ENCODE data around the gene SORCS1.

Gene SORCS1

DNA sequence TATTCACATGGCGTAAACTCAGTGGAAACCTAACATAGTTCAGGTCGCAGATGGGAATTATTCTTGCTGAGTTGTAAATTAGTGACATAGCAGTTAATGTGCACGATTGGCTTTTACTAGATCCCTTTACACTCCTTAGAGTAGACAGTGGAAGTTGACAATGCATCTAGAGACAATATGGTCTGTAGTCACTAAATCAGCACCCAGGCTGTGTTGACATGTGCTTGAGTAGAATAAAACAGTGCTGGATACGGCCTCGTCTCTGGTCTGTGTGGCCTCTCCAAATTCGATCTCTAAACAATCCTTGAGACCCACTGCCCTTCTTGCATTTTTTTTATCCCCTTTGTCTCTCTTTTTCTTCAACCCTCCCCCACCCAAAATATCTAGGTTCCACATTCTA, 615.7 kb downstream of the SORCS1 start:
- TF ChIP-seq POLR2A (IDR thresholded peaks at IDR 0.05; ENCODE audit: extremely low read depth, insufficient read length) (no peak), MYC (IDR thresholded peaks at IDR 0.05; ENCODE audit: low read depth, low read length) (no peak)
- TF ChIP-seq, protein P1, sequence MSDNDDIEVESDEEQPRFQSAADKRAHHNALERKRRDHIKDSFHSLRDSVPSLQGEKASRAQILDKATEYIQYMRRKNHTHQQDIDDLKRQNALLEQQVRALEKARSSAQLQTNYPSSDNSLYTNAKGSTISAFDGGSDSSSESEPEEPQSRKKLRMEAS (IDR thresholded peaks at IDR 0.05; ENCODE audit: low read depth, low read length) = no peak
- TF ChIP-seq, protein P2, sequence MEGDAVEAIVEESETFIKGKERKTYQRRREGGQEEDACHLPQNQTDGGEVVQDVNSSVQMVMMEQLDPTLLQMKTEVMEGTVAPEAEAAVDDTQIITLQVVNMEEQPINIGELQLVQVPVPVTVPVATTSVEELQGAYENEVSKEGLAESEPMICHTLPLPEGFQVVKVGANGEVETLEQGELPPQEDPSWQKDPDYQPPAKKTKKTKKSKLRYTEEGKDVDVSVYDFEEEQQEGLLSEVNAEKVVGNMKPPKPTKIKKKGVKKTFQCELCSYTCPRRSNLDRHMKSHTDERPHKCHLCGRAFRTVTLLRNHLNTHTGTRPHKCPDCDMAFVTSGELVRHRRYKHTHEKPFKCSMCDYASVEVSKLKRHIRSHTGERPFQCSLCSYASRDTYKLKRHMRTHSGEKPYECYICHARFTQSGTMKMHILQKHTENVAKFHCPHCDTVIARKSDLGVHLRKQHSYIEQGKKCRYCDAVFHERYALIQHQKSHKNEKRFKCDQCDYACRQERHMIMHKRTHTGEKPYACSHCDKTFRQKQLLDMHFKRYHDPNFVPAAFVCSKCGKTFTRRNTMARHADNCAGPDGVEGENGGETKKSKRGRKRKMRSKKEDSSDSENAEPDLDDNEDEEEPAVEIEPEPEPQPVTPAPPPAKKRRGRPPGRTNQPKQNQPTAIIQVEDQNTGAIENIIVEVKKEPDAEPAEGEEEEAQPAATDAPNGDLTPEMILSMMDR (IDR thresholded peaks at IDR 0.05; ENCODE audit: low read depth, low read length) = no peak
- no peak for DNase-seq (ENCODE audit: low read depth)
- H3K4me3 ChIP-seq (ENCODE audit: low read depth, low read length) = no peak overlapping the region

- no peak for DNase-seq (ENCODE audit: low read depth)
- H3K4me3 ChIP-seq (ENCODE audit: low read depth, low read length) = no peak overlapping the region
- no peak for TF ChIP-seq MYC (IDR thresholded peaks at IDR 0.05; ENCODE audit: low read depth, low read length)
- TF ChIP-seq, protein P1 (IDR thresholded peaks at IDR 0.05; ENCODE audit: low read depth, low read length) = no peak
- TF ChIP-seq, protein P2 (IDR thresholded peaks at IDR 0.05; ENCODE audit: low read depth, low read length) = no peak
- TF ChIP-seq POLR2A (IDR thresholded peaks at IDR 0.05; ENCODE audit: extremely low read depth, insufficient read length) = no peak
These were observed 617.4 kb downstream of the SORCS1 start for GRCh38 chr10:106547047-106547635.

DNA sequence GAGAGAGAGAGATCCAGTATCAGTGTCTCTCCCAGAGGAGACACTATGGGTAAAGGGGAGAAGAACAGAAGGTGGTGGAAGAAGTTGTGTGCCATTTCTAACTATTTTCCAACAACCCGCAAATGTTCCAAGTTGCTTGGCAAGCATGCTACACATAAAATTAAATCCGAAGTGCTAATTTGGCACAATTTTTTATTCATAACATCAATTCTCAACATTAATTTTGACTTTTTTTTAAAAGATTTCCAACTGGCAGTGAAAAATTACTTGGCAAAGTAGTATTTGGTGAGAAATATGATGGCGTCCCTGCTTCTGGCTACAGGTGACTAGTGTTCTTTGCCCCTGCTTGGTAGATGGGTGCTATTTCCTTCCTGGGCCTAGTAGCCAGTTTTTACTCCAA, 622.0 kb downstream of the SORCS1 start:
- H3K4me3 ChIP-seq (ENCODE audit: low read depth, low read length) = no peak overlapping the region
- DNase-seq (ENCODE audit: low read depth) = no peak
- TF ChIP-seq, protein P1 (IDR thresholded peaks at IDR 0.05; ENCODE audit: low read depth, low read length) = no peak
- no peak for TF ChIP-seq MYC (IDR thresholded peaks at IDR 0.05; ENCODE audit: low read depth, low read length)

- DNase-seq (ENCODE audit: low read depth) = no peak
- TF ChIP-seq POLR2A (IDR thresholded peaks at IDR 0.05; ENCODE audit: extremely low read depth, insufficient read length) = no peak
- TF ChIP-seq, protein P2 (IDR thresholded peaks at IDR 0.05; ENCODE audit: low read depth, low read length) = no peak
- no peak for TF ChIP-seq MYC (IDR thresholded peaks at IDR 0.05; ENCODE audit: low read depth, low read length)
- TF ChIP-seq, protein P1 (IDR thresholded peaks at IDR 0.05; ENCODE audit: low read depth, low read length) = no peak
- H3K4me3 ChIP-seq (ENCODE audit: low read depth, low read length) = no peak overlapping the region
These were observed 623.9 kb downstream of the SORCS1 start for GRCh38 chr10:106540645-106541044.

- TF ChIP-seq POLR2A (IDR thresholded peaks at IDR 0.05; ENCODE audit: extremely low read depth, insufficient read length) (no peak), MYC (IDR thresholded peaks at IDR 0.05; ENCODE audit: low read depth, low read length) (no peak)
- TF ChIP-seq, protein P1 (IDR thresholded peaks at IDR 0.05; ENCODE audit: low read depth, low read length) = no peak
- TF ChIP-seq, protein P2 (IDR thresholded peaks at IDR 0.05; ENCODE audit: low read depth, low read length) = no peak
- H3K4me3 ChIP-seq (ENCODE audit: low read depth, low read length) = no peak overlapping the region
- no peak for DNase-seq (ENCODE audit: low read depth)
These were observed 626.6 kb downstream of the SORCS1 start for GRCh38 chr10:106537866-106538265.

DNA sequence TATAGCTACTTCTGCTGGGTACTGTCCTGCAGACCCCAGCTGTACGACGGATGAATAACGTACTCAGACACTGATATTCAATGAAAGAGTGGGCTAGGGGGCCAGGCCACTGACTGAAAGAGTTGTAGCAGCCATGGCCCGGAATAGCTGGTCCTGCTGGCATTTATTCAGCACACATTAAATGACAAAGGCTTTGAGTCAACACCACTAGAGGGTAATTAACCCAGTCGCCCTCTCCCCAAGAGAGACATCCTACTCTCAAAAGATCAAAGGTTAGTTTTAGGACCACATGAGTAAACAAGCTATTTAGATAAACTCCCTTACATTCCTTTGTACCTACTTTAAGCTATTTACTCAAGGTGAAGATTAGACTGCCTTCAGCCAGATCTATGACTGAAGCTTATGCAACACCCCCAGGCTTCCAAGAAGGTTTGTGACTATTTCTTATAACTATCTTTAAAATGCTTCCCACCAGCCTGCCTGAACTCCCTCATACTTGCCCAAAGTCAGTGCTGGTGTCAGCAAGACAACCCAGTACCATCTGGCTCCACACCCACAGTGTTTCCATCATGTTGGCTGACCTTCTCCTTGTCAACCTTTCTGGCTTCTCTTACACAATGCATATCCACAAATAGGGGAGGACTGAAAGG, 629.1 kb downstream of the SORCS1 start:
- no peak overlapping the region for H3K4me3 ChIP-seq (ENCODE audit: low read depth, low read length)
- TF ChIP-seq MYC (IDR thresholded peaks at IDR 0.05; ENCODE audit: low read depth, low read length) (no peak), POLR2A (IDR thresholded peaks at IDR 0.05; ENCODE audit: extremely low read depth, insufficient read length) (no peak)
- TF ChIP-seq, protein P2 (IDR thresholded peaks at IDR 0.05; ENCODE audit: low read depth, low read length) = no peak
- TF ChIP-seq, protein P1 (IDR thresholded peaks at IDR 0.05; ENCODE audit: low read depth, low read length) = no peak
- no peak for DNase-seq (ENCODE audit: low read depth)

All from NB4 (cell line).